ENCODE data around the gene BCKDHA. TPM values are rescaled to one million over a fixed set of nuclear protein-coding genes. Genes with fewer than 3 reads are reported as not detected.

Gene BCKDHA
- total and polyA plus RNA-seq, 9 of the 15 experiments (the other 6 are each of a cell fraction or from before 2014, with no cell fraction given): 4.5 to 52.5 (median 14.1) TPM

GRCh38 chr19:41367848-41368301 lies 29.7 kb upstream of the BCKDHA start (continued):
- TF ChIP-seq ID3 (CRISPR knock-in tag; IDR thresholded peaks at IDR 0.05) (no peak), ID3 (tag; IDR thresholded peaks at IDR 0.05) (no peak), CREM (IDR thresholded peaks at IDR 0.05; ENCODE audit: low read depth) (peak; percentile 71; the same call in 1 of the 2 replicates), MYBL2 (IDR thresholded peaks at IDR 0.05; ENCODE audit: low read depth) (no peak; the same call in 1 of the 2 replicates), MYBL2 (CRISPR knock-in tag; IDR thresholded peaks at IDR 0.05; ENCODE audit: borderline replicate concordance) (no peak), RBM15 (IDR thresholded peaks at IDR 0.05; ENCODE audit: insufficient read depth, low read length) (no peak), SIRT6 (IDR thresholded peaks at IDR 0.05; ENCODE audit: low read depth, low read length) (no peak), ZNF512 (tag; IDR thresholded peaks at IDR 0.05) (no peak), ZNF280B (CRISPR knock-in tag; IDR thresholded peaks at IDR 0.05) (no peak), KAT7 (CRISPR knock-in tag; IDR thresholded peaks at IDR 0.05; ENCODE audit: borderline replicate concordance) (no peak), FUS (optimal IDR thresholded peaks at IDR 0.05; ENCODE audit: low read depth, low read length) (no peak), FOXK1 (CRISPR knock-in tag; IDR thresholded peaks at IDR 0.05; ENCODE audit: borderline replicate concordance) (no peak), HMGXB4 (CRISPR knock-in tag; IDR thresholded peaks at IDR 0.05) (no peak), SRSF1 (IDR thresholded peaks at IDR 0.05; ENCODE audit: low read depth, low read length) (no peak), FOXK2 (conservative IDR thresholded peaks at IDR 0.05 in 1 of 2, IDR thresholded peaks at IDR 0.05 in 1 of 2; ENCODE audit: low read depth in 2 of 2) (peak in 1 of 2 experiments; percentile 49; a peak in 2 of 4 replicates), MAFG (tag; conservative IDR thresholded peaks at IDR 0.05) (peak; percentile 79), DACH1 (IDR thresholded peaks at IDR 0.05; ENCODE audit: partially characterized antibody) (no peak), ZMIZ1 (IDR thresholded peaks at IDR 0.05; ENCODE audit: low read depth in 2 of 2, low read length in 2 of 2) (0 out of 4 replicates have a peak, but pooled peaks of 1 of the 2 experiments have one; percentile 30), GABPB1 (CRISPR knock-in tag; IDR thresholded peaks at IDR 0.05) (0 out of 2 replicates have a peak, but pooled peaks have one; percentile 3), ZNF384 (IDR thresholded peaks at IDR 0.05; ENCODE audit: low read depth, low read length) (peak; percentile 22; the same call in 1 of the 2 replicates)

Measured in K562 (cell line).